Central memory CD4-positive, alpha-beta T cell (primary cell): ENCODE measurements around the gene MID1IP1.

Experiments used
- DNase-seq: peaks from one replicate; pipeline ENCODE4 v3.0.0; 2022
- total RNA-seq, 3 experiments: gene quantifications; one replicate each; lab custom pipeline; 2026; lab: John Stamatoyannopoulos, UW

Gene MID1IP1, protein sequence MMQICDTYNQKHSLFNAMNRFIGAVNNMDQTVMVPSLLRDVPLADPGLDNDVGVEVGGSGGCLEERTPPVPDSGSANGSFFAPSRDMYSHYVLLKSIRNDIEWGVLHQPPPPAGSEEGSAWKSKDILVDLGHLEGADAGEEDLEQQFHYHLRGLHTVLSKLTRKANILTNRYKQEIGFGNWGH
- 36.7 to 124 (median 97.9) reads per million in 3 experiments for total RNA-seq

DNA sequence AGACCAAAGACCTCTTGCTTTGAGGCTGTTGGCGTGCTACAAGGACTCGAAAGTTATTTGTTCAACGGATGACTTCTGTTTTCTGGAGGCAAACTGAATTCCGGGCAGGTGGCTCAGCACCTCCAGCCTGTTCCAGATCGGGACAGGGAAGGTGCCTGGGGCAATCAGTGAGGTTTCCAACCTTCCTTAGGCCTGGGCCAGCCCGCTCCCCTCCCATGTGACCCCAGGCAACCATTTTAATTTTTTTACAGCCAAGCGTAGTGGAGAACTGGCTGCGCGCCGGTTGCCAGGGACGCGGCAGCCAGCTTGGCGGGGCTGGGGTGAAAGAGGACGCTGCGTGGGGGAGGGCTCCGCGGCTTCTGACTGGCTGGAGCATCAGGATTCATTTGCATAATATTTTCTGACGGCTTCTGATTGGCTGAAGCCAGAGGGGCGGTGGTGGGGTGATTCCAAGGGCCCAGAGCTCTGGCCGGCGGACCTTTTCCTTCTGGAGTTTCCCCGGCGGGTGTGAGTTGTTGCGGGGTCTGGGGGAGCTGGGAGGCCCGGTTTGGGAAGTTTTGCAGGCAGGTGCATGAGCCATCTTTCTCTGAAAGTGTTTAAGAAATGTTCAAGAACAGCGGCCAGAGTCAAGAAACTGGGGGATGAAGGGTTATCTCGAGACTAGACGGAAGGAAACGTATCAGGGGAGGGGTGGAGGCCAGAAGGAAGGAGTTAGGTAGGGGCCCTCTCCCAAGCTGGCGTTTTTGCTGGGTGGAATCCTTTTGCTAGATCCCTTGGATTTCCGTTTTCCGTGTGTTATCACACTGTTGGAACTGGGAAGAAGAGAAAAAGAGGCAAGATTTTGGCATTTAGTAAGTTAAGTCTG lies at the start of gene MID1IP1:
Gene MID1IP1, plus strand, starts transcription at position 479 of the 865 bp plus-strand sequence. CDS start 3,488 bp downstream, outside the sequence.
- peak; percentile 79 for DNase-seq

GRCh38 chrX:38754102-38754790 lies 47.0 kb upstream of the MID1IP1 start:
- DNase-seq: peak; percentile 16

DNA sequence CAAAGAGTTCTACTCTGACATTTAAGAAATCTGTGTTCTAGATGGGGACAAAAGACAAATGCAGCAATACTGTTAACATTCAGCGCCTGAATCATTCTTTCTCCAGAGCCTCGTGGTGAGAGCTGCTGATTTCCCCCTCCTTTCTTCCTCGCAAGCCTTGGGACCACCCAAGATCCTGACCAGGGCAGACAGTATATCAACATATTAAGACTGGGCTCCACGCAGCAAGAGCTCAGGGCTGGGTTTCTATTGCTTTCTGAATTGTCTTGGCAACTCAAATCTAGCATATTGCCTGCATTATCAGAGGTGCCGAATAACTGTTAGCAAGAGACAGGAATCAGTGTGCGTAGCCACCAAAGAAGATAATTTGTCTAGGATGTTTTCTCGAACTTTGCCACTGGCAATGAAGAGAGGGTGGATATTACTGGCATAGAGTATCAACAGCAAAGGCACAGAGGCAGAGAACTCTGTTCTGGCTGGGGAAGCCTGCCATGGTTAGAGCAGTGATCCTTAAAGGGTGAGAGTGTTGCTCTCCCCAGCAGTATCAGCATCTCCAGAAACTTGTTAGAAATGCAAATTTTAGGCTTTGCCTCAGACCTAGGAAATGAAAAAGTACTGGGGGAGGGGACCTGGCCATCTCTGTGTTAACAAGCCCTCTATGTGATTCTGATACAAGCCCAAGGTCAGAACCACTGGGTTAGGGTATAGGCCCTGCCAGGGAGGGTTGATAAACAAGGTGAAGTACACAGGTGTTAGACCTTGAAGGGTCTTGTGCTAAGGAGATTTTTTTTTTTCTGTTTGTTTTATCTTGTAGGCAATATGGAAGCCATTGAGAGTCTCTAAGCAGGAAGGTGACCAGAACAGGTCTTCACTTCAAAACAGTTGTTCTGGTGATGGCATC lies 46.2 kb upstream of the MID1IP1 start:
- no peak for DNase-seq

- DNase-seq: no peak
Observed at GRCh38 chrX:38760883-38761282, 40.4 kb upstream of the MID1IP1 start.

- peak; percentile 12 for DNase-seq
Observed at GRCh38 chrX:38768079-38768478, 33.2 kb upstream of the MID1IP1 start.

DNA sequence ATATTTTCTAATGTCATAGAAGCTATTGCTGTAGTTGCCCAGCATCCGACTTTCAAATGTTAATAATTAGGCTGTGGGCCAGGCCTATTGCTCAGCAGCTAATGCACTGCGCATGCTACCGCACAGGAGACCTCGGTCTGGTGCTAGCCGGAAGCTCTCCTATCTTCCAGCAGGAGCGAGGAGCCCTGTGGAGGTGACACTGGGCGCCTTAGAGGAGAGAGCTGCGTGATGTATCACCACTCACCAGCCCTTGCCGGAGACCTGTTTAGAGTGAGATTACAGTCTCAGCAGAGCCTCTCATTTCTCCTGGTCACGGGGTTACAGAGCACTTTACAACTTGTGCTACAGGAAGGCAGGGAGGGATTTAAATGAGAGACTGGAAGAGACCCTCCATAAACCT lies 31.1 kb upstream of the MID1IP1 start:
- DNase-seq: no peak

DNA sequence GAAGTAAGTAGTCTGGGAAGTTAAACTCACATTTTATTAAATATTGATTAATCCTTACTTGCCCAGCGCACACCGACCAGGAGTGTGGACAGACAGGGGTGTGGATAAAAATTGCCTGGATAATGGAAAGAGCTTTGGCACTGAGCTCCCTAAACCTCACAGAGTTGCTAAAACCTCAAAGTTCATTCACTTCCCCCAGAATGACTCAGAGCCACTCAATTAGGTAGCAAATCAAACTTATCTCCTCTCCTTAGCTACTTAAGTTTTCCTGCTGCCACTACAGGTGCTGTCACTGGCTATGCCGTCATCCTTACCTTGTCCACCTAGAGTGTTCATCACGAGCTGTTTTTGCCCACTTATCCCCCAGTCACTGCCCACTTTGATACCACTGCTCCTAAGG lies 27.0 kb upstream of the MID1IP1 start:
- DNase-seq: no peak

- DNase-seq: no peak
Observed at GRCh38 chrX:38796946-38797345, 4.3 kb upstream of the MID1IP1 start.

- no peak for DNase-seq
Observed at GRCh38 chrX:38798956-38799355, 2.3 kb upstream of the MID1IP1 start.

- no peak for DNase-seq
Observed at GRCh38 chrX:38799995-38800580, 1.2 kb upstream of the MID1IP1 start.

DNA sequence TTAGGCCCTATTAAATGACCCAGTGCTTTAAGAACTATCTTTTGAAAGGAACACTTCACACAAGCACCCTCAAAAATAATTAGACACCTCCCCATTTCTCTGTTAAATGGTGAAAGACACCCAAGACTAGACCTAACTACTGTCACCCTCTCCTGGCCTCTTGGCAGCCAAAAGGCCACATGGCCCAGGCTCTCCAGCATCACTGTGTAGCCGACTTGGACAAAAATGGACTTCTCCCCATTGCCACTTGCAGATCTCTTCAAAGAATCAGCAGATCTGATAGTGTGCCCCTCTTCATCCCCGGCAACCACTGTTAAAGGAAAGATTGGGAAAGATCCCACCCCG lies 2.0 kb downstream of the MID1IP1 start:
- no peak for DNase-seq

- peak; percentile 51 for DNase-seq
Observed at GRCh38 chrX:38803588-38804431, 2.6 kb downstream of the MID1IP1 start.

GRCh38 chrX:38804432-38804681 lies 3.1 kb downstream of the MID1IP1 start:
- no peak for DNase-seq

DNA sequence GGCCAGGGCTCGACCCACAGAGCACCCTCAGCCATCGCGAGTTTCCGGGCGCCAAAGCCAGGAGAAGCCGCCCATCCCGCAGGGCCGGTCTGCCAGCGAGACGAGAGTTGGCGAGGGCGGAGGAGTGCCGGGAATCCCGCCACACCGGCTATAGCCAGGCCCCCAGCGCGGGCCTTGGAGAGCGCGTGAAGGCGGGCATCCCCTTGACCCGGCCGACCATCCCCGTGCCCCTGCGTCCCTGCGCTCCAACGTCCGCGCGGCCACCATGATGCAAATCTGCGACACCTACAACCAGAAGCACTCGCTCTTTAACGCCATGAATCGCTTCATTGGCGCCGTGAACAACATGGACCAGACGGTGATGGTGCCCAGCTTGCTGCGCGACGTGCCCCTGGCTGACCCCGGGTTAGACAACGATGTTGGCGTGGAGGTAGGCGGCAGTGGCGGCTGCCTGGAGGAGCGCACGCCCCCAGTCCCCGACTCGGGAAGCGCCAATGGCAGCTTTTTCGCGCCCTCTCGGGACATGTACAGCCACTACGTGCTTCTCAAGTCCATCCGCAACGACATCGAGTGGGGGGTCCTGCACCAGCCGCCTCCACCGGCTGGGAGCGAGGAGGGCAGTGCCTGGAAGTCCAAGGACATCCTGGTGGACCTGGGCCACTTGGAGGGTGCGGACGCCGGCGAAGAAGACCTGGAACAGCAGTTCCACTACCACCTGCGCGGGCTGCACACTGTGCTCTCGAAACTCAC lies 3.6 kb downstream of the MID1IP1 start:
- DNase-seq: no peak

DNA sequence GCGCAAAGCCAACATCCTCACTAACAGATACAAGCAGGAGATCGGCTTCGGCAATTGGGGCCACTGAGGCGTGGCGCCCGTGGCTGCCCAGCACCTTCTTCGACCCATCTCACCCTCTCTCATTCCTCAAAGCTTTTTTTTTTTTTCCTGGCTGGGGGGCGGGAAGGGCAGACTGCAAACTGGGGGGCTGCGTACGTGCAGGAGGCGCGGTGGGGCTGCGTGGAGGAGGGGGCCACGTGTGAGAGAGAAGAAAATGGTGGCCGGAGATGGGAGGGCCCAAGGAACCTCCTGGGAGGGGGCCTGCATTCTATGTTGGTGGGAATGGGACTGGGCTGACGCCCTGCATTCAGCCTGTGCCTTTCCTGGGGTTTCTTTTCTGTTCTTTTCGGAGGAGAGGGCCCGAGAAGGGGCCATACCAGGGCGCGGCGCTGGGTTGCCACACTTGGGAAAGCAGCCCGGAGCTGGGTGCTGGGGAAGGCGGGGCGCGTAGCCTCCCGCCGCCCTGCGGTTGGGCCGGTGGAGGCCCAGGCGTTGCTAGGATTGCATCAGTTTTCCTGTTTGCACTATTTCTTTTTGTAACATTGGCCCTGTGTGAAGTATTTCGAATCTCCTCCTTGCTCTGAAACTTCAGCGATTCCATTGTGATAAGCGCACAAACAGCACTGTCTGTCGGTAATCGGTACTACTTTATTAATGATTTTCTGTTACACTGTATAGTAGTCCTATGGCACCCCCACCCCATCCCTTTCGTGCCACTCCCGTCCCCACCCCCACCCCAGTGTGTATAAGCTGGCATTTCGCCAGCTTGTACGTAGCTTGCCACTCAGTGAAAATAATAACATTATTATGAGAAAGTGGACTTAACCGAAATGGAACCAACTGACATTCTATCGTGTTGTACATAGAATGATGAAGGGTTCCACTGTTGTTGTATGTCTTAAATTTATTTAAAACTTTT lies 4.5 kb downstream of the MID1IP1 start:
- DNase-seq: peak; percentile 75

GRCh38 chrX:38806875-38807621 lies 5.8 kb downstream of the MID1IP1 start:
- DNase-seq: no peak

- no peak for DNase-seq
Observed at GRCh38 chrX:38807873-38808272, 6.6 kb downstream of the MID1IP1 start.

DNA sequence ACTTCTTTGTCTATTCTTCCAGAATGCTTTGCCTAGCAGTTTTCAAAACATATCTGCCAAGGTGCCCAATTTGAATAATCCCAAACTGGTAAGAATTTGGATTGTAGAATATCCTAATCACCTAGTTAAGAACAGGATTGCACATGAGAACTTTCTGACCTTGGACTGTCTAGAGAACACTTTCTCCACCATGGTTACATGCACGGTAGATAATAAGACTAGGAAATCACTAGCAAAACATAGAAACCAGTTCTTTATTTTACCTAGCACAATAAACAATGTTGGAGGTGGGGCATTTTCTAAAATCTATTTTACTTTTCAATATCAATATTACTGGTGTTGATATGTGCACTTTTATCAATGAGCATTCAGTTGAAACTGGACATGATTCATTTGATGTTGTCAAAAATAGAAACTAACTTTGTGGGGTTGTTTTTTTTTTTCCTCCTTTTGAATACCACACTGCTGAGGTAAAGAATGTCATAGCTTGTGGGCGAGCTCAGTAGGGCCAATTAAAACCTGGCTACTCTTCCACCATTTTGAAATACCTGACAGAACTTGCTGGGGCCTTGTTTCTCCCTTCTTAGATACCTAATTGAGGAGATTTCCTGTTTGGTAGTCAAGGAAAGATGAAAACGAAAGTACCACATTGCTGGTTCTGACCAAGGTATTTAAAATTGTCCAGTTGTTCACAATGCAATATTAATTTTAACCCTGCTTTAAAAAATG lies 10.4 kb downstream of the MID1IP1 start:
- DNase-seq: peak; percentile 48
